ENCODE results near the gene RIT2.

The RIT2 gene

DNA sequence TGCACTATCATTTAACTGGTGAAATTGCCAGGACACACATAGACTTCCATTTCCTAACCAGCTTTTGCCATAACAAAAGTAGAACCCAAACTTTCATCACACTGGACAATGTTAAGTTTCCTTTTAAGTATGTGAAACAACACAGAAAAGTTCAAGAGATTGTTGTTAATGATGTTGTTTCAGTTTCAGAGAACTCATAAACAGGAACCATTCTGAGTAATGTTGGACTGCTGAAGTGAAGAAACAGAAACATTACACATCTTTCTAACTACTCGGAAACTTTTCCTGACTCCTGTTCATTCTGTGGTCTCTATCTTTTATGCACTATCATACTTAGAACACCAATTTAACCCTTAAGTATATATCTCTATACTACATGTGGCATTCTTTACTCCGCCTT, 179.2 kb downstream of the RIT2 start:
- in situ Hi-C loops (cut with HindIII; ENCODE audit: low pct_unique_long_range_greater_than_20kb, low sequenced_read_pairs), result no loop called here
- no peak for TF ChIP-seq JUND (IDR thresholded peaks at IDR 0.05; ENCODE audit: low read depth)
- DNase-seq (ENCODE audit: low read depth in 1 of 2, low spot score in 1 of 2), result no peak

DNA sequence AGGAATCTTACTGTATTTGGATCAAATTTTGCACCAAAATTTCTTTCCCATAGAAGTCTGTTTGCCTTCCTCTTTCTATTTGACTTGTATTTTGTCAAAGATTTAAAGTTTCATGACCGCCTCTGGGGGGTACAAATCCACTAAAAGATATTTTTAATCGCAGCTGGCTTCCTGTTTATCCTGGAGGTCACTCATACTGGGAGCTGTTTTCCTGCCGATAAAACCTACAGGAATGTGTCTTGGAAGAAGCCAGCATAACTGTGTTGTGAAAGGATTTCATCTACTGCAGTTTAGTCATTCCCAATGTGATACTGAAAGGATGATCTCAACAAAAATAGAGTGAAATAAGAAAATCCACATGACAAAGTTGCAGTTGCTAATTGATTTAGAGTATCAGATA, 184.0 kb downstream of the RIT2 start:
- in situ Hi-C loops (cut with HindIII; ENCODE audit: low pct_unique_long_range_greater_than_20kb, low sequenced_read_pairs), result no loop called here
- DNase-seq (ENCODE audit: low read depth in 1 of 2, low spot score in 1 of 2), result no peak
- no peak for TF ChIP-seq JUND (IDR thresholded peaks at IDR 0.05; ENCODE audit: low read depth)

DNA sequence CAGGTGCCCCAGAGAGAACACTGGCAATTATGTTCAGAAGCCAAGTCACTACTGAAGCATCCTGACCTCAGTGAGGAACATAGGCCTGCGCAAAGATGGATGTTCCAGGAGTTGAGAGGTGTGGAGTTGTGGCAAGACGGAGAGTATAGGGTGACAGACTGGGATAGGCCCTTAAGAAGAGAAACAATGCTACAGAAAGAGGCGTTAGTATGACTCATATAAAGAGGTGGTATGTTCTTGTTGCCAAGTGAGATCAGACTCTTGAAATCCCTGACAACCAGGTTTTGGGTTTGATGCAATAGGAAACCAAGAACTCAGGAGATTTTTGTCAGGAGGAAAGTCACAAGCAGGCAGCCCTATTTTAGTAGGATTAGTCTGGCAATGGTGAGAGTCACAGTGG, 185.6 kb downstream of the RIT2 start:
- in situ Hi-C loops (cut with HindIII; ENCODE audit: low pct_unique_long_range_greater_than_20kb, low sequenced_read_pairs), result no loop called here
- no peak for TF ChIP-seq JUND (IDR thresholded peaks at IDR 0.05; ENCODE audit: low read depth)
- no peak for DNase-seq (ENCODE audit: low read depth in 1 of 2, low spot score in 1 of 2)

DNA sequence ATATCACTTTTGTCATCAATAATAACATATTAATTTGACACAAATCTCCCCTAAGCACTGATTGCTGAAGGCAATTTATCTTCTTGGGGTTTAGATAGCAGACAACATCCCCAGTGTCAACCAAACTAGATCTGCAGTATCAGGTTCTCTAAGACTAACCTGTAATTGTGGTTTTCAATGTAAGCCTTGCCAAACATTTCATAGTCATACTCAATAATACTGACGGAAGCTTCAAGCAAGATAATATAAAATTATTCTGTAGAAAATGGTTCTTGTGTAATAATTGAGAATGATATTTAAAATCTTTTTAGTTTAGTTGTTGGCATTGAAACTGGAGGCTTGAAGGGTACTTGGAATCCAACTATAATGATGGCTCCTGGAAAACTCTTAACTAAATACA, 186.3 kb downstream of the RIT2 start:
- TF ChIP-seq JUND (IDR thresholded peaks at IDR 0.05; ENCODE audit: low read depth), result no peak
- in situ Hi-C loops (cut with HindIII; ENCODE audit: low pct_unique_long_range_greater_than_20kb, low sequenced_read_pairs), result no loop called here
- no peak for DNase-seq (ENCODE audit: low read depth in 1 of 2, low spot score in 1 of 2)

DNA sequence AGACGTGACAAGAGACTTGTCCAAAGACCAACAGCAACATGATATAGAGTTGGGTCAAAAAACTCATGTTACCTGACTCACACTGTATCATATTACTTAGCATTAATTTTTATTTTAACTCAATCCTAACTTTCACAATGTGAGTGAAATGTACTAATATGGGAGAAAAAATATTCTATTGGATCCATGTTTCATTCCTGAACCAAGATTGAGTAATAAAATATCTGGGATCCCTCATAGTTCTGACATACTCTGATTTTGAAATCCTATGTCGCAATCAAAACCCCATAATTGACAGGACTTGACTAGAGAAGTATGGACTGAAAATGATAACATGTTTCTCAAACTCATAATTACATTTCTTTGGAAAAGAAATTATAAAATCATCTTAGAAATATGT, 190.4 kb downstream of the RIT2 start:
- TF ChIP-seq JUND (IDR thresholded peaks at IDR 0.05; ENCODE audit: low read depth), result no peak

DNA sequence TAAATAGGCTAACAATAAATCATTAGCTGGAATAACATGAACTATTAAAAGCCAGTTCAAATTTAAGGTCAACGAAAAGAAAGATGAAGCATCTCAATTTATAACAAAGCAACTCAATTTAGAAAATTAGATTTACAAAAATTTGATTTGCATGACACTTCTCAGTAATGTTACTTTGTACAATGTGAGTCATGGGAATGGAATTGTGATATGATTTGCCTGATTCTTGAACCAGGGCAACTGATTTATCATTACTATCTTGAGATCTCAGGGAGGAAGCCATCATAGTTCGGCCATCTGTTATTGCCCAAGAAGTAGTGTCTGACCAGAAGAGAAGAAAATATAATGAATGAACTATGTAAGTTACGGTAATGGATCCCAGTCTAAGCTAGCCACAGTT, 193.1 kb downstream of the RIT2 start:
- no peak for DNase-seq (ENCODE audit: low read depth in 1 of 2, low spot score in 1 of 2)
- TF ChIP-seq JUND (IDR thresholded peaks at IDR 0.05; ENCODE audit: low read depth), result no peak
- in situ Hi-C loops (cut with HindIII; ENCODE audit: low pct_unique_long_range_greater_than_20kb, low sequenced_read_pairs), result no loop called here

More for the DNA sequence above, 190.4 kb downstream of the RIT2 start:
- in situ Hi-C loops (cut with HindIII; ENCODE audit: low pct_unique_long_range_greater_than_20kb, low sequenced_read_pairs), result no loop called here
- no peak for DNase-seq (ENCODE audit: low read depth in 1 of 2, low spot score in 1 of 2)

DNA sequence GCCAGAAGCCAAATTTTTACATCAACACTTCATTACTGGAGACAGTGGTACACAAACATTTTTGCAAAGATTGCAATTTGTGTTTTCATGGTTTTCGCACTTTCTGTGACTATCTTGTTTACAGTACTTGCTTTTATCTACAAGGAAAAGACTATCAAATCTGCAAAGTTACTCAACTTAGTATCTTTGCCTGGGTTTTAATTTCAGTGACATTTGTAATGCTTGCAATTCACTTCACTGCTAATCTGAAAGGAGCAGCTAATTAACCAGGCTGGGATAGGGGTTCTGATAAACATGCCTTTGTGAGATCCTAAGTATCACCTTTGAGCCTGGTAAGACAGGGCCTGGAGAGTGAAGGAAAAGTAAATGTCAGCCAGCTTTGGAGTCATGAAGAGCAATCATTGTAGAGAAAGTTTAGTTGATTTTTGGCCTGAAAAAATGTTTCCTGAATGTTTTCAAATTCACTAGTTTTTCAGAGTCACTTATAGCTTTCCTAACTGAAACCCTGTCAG, 194.2 kb downstream of the RIT2 start:
- no peak for DNase-seq (ENCODE audit: low read depth in 1 of 2, low spot score in 1 of 2)
- TF ChIP-seq JUND (IDR thresholded peaks at IDR 0.05; ENCODE audit: low read depth), result no peak
- in situ Hi-C loops (cut with HindIII; ENCODE audit: low pct_unique_long_range_greater_than_20kb, low sequenced_read_pairs), result no loop called here

DNA sequence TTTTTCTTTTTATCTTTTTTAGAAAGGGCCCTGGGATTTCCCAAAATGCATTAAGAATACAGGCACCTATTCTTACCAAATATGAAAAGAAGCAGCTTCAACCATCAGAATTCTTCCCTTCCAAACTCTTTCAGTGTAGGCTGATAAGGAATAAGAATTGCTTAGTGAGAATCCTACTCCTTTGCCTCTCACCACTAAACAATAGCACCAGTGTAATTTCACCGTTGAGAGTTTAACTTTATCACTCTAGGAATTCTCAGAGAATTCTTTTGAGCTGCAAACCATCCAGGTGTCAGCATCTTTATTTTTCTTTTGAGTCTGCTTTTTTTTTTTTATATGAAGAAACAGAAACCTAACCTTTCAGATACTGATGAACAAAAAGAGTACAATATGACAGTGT, 194.9 kb downstream of the RIT2 start:
- TF ChIP-seq JUND (IDR thresholded peaks at IDR 0.05; ENCODE audit: low read depth), result no peak
- in situ Hi-C loops (cut with HindIII; ENCODE audit: low pct_unique_long_range_greater_than_20kb, low sequenced_read_pairs), result no loop called here
- DNase-seq (ENCODE audit: low read depth in 1 of 2, low spot score in 1 of 2), result no peak

DNA sequence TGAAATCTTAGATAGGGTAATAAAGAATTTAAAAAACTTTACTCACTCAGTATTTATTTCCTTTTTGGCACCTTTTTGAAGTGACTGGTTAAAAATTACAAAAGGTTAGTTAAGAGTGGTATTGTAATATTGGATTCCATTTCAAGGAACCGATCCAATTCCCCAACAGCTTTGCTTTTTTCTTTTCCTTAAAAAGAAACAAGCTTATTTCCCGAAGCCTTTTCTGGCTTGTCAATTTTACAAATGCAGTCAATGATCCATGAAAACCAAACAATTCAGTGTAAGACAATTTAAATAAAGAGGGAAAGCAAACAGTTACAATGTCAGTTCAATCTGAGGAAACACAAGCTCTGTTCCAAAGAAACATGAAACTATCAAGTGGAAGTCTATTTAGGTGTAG, 200.2 kb downstream of the RIT2 start:
- TF ChIP-seq JUND (IDR thresholded peaks at IDR 0.05; ENCODE audit: low read depth), result no peak
- DNase-seq (ENCODE audit: low read depth in 1 of 2, low spot score in 1 of 2), result peak in 1 of 2 experiments; percentile 19
- in situ Hi-C loops (cut with HindIII; ENCODE audit: low pct_unique_long_range_greater_than_20kb, low sequenced_read_pairs), result no loop called here

DNA sequence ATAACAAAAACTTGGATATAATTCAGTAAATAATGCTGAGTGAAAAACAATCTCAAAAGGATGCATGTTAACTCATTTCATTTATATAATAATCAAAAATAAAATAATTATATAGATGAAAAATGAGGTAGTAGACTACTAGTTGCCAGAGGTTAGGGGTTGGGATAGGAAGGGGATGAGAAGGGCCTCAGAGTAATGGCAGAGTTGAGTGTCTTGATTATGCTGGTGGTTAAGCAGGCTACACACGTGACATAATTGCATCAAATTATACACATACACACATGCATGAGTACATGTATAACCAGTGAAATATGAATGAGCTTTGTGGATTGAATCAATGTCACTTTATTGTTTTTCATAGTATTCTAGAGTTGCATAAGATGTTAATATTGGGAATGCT, 201.0 kb downstream of the RIT2 start:
- in situ Hi-C loops (cut with HindIII; ENCODE audit: low pct_unique_long_range_greater_than_20kb, low sequenced_read_pairs), result no loop called here
- DNase-seq (ENCODE audit: low read depth in 1 of 2, low spot score in 1 of 2), result no peak
- TF ChIP-seq JUND (IDR thresholded peaks at IDR 0.05; ENCODE audit: low read depth), result no peak

DNA sequence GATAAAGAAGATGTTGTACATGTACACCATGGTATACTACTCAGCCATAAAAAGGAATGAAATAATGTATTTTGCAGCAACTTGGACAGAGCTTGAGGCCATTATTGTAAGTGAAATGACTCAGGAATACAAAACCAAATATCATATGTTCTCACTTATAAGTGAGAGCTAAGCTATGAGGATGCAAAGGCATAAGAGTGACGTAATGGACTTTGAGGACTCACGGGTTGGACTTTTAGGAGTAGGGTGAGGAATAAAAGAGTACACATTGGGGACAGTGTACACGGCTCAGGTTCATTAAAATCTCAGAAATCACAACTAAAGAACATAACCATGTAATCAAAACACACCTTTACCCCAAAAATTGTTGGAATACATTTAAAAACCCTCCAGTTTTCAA, 206.4 kb downstream of the RIT2 start:
- in situ Hi-C loops (cut with HindIII; ENCODE audit: low pct_unique_long_range_greater_than_20kb, low sequenced_read_pairs), result no loop called here
- no peak for DNase-seq (ENCODE audit: low read depth in 1 of 2, low spot score in 1 of 2)
- no peak for TF ChIP-seq JUND (IDR thresholded peaks at IDR 0.05; ENCODE audit: low read depth)

DNA sequence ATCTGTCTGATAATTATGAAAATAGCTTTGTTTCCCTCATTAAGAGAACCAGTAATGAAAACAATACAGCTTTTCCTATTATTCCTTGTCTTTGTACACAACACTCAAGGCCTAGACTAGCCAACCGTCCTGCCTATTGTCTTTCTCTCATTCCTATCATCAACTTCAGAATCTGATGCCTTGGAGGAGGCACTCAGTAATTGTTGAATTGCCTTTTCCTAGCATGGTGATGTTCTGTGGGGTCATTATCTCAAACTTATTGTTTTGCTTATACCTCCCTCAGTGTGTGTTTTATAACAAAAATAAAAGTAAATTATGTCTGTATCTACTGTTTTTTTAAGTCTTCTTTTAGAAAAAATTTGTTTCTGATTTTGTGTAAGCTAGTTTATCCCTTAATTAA, 208.7 kb downstream of the RIT2 start:
- in situ Hi-C loops (cut with HindIII; ENCODE audit: low pct_unique_long_range_greater_than_20kb, low sequenced_read_pairs), result no loop called here
- no peak for DNase-seq (ENCODE audit: low read depth in 1 of 2, low spot score in 1 of 2)
- TF ChIP-seq JUND (IDR thresholded peaks at IDR 0.05; ENCODE audit: low read depth), result no peak

DNA sequence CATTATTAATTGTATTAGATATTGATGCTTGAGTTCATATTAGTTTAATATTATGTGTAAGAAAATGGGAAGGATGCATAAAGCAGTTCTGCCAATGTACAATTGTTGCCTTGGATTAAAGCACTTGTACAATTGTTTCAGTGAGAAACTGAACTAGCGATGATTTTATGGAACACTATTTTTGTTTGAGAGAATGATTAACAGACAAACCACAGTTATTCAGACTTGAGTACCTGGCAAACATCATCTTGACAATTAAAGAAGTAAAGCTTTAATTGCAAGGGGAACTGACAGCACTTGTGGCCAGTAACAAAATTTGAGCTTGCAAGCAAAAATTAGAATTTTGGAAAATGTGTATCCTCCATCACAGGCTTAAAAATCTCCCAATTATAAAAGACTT, 214.3 kb downstream of the RIT2 start:
- TF ChIP-seq JUND (IDR thresholded peaks at IDR 0.05; ENCODE audit: low read depth), result no peak
- DNase-seq (ENCODE audit: low read depth in 1 of 2, low spot score in 1 of 2), result no peak
- in situ Hi-C loops (cut with HindIII; ENCODE audit: low pct_unique_long_range_greater_than_20kb, low sequenced_read_pairs), result no loop called here

DNA sequence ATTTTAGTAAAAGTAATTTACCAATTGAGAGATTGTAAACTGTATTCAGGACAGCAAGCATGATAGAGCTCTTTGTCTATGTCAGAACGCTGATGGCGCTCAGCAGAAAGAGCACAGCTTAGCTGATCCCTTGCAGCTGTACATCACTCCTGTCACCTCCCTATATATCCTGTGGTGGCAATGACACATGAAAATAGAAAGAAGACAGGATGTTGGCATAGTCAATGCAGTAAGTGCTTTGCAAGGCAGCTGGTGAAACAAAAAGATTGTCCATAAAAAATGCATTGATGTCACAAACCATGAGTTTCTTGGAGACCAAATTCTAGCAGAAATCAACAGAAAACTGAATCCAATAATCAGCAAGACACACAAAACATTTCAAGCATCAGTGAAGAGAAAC, 221.5 kb downstream of the RIT2 start:
- TF ChIP-seq JUND (IDR thresholded peaks at IDR 0.05; ENCODE audit: low read depth), result no peak
- DNase-seq (ENCODE audit: low read depth in 1 of 2, low spot score in 1 of 2), result no peak
- in situ Hi-C loops (cut with HindIII; ENCODE audit: low pct_unique_long_range_greater_than_20kb, low sequenced_read_pairs), result no loop called here

Data from T47D (cell line).